DMS114 treated with DMSO at 0.1 percent for 48 hours (cell line): ENCODE measurements around the gene TRAPPC6A.

Experiments
- DNase-seq: peaks from one replicate; lab custom pipeline; 2025; ENCODE audit not compliant: unreplicated experiment; lab: John Stamatoyannopoulos, UW

TRAPPC6A gene

DNA sequence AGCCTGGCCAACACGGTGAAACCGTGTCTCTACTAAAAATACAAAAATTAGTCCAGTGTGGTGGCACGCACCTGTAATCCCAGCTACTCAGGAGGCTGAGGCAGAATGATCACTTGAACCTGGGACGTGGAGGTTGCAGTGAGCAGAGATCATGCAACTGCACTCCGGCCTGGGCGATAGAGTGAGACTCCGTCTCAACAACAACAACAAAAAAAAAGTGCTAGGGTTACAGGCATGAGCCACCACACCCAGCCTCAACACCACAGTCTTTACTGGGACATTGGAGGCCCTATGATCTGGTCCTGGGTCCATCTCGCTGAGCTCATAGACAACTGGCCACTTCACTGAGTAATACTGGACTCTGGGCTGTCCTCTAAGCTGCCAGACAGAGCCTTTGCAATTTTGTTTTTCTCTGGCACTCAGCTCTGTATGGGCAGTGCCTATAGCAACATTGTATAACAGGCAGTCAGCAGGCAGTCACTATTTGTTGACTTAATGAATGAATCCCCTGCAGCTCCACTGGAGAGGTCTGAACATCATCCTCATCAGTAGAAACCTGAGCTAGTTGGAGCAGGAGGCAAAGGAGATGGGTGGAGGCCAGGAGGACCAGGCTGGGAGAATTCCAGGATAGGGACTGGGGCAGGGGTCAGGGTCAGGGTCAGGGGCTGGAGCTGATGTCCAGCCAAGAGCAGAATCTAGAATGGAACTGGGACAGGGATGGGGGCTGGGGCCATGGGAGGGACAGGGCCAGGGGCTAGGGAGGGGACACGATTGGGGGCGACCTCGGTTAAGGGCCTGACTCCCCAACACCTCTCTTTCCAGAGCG is 8.7 kb upstream of the TRAPPC6A start:
- no peak for DNase-seq

DNA sequence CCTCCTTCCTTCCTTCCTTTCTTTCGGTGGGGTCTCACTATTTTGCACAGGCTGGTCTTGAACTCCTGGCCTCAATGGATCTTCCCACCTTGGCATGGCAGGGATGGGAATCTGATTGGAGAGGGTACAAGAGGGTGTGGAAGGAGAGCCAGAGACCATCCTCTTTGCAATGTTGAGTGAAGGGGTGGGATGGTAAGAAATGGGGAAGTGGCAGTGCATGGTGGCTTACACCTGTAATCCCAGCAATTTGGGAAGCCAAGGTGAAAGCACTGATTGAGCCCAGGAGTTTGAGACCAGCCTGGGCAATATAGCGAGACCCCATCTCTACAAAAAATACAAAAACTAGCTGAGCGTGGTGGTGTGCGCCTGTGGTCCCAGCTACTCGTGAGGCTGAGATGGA is 6.1 kb upstream of the TRAPPC6A start:
- no peak for DNase-seq

DNA sequence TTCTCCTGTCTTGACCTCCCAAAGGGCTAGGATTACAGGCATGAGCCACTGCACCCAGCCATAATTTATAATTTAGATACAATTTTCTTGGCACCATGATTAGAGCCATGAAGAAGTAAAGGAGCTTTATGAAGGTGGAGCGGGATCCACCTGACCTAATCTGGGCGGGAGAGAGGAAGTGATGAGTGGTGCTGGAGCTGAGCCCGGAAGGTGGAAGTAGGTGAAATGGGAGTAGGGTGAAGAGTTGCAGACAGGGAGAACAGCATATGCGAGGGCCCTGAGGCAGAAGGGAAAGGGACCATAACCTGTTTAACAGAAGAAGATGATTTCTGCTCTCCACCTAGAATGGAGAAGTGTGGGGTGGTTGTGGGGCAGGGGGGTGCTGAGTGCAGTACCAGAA is 4.7 kb upstream of the TRAPPC6A start:
- DNase-seq, result no peak

DNA sequence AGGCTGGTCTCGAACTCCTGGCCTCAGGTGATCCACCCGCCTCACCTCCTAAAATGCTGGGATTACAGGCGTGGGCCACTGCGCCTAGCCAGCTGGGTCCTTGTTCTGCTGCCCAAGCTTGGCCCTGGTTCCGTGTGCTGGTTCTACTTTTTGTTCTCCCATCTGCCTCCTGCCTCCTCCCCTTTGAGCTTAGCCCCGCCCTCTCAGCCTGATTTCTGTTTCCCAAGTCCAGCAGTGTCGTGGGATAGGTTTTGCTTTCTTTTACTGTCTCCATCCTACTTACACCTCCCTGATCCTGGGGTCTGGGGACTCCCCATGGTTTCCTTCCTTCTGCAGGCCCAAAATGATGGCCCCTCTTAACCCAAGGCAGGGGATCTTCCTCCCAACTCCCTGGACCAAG is 2.9 kb upstream of the TRAPPC6A start:
- DNase-seq, result no peak

DNA sequence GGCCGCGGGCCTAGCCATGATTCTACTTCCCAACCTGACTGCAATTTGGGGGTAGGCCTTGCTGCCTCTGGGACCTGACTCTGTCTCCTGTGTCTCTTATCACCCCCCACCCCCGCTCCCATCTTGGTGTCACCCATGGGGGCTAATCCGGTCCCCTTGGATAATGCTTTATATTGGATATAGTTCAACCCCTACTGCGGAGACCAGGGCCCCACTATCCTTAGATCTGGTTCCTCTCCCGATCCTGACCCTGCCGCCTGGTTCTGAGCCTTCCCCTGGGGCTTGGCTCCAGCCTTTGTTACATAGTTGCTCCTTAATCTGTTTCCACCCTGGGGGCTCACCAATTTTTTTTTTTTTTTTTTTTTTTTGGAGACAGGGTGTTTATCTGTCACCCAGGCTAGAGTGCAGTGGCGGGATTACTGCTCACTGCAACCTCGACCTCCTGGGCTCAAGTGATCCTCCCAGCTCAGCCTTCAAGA is 1.9 kb upstream of the TRAPPC6A start:
- no peak for DNase-seq

DNA sequence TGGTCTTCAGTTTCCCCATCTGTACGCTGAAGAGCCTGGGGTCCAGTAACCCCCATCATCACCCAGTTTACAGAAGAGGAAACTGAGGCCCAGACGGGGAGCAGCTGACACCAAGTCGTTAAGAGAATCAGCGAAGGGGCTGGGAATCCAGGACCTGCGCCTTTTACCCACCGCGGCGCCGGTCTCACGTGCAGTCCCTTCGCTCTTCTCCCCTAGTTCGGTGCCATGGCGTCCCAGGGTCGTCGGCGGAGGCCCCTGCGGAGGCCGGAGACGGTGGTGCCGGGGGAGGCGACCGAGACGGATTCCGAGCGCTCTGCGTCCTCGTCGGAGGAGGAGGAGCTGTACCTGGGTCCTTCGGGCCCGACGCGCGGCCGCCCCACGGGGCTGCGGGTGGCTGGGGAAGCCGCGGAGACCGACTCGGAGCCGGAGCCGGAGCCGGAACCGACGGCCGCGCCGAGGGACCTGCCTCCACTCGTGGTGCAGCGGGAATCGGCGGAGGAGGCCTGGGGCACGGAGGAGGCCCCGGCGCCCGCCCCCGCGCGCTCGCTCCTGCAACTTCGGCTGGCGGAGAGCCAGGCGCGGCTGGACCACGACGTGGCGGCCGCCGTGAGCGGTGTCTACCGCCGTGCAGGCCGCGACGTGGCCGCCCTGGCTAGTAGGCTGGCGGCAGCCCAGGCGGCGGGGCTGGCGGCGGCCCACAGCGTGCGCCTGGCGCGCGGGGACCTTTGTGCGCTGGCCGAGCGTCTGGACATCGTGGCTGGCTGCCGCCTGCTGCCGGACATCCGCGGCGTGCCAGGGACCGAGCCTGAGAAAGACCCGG is 1.2 kb upstream of the TRAPPC6A start:
- DNase-seq, result no peak

DNA sequence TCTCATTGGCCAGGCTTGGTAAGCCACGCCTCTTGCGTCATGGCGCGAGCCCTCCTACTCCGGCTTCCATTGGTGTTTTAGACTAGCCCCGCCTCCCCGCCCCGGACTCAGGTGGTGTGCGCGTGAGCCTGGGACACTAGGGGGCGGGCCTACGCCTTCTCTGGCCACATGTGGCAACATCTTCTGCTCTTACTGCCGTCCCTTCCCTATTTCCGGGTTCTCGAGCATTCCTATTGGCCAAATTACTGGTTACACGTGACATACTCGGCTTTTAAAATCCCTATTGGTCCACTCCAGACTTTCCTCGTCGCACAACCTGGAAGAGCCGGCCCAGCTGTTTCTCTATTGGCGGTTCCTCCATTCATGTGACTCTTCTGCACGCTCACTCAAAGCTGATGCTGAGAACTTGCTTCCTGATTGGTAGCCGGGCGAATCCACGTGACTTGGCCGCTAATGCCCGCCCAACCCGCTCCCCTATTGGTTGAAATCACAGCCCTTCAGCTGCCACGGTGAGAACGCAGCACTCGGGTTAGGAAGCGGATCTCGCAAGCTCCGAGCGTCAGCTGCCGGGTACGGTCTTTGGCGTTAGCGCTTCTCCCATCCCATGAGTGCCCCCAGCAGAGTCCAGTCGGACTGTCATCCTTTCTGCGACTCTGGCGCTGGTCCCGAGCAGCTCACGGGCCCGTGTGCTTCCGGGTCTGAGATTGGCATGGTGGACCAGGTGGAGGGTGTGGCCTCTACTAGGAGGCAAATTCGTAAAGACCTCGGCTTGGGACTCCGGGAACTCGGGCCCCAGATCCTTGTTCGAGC is 430 bp upstream of the TRAPPC6A start, which contains the start of gene BLOC1S3:
BLOC1S3 (plus strand) TSS at position 523 of the 810 bp plus-strand sequence. CDS start 513 bp downstream, outside the sequence.
- DNase-seq, result peak; percentile 99

DNA sequence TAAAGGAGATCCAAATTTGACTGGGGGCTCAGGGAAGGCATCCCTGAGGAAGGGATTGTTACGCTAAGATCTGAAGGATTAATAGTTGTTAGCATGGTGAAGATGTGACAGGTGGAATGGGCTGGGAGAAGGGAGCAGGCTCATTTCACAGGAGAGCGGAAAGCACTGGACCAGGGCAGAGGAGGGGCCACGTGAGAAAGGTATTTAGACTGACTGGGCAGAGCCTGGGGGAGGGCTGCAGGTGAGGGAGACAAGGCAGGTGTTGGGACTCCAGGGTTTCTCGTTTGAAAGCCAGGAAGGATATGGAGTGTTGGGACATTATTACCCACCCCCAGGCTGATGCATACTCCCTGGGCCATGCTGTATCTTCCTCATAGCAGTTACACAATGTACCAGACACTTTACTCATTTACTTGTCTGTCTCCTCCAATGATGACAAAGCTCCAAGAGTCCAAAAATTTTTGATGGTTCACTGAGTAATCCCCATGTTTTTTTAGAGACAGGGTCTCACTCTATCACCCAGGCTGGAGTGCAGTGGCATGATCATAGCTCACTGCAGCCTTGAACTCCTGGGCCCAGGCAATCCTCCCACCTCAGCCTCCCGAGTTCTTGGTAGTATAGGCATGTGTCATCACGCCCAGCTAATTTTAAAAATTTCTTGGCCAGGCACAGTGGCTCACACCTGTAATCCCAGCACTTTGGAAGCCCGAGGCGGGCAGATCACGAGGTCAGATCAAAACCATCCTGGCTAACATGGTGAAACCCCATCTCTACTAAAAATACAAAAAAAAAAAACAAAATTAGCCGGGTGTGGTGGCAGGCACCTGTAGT is 2.3 kb downstream of the TRAPPC6A start:
- no peak for DNase-seq

DNA sequence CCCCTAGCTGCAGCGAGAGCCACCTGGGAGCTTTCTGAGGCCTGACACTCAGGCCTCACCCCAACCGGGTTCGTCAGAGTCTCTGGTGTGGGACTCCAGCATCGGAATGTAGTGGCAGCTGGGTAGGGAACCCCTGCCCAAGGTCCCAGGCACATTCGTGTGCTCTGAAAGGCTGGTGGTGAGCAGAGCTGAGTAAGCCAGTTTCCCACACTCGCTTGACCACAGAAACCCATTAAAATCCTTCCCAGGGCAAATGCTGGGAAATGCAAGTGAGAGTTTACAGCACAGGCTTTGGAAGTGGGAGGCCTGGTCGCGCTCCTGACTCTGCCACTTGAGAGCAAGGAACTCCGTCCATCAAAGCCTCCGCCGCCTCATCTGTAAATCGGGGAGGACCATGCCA is 4.2 kb downstream of the TRAPPC6A start:
- DNase-seq, result no peak

DNA sequence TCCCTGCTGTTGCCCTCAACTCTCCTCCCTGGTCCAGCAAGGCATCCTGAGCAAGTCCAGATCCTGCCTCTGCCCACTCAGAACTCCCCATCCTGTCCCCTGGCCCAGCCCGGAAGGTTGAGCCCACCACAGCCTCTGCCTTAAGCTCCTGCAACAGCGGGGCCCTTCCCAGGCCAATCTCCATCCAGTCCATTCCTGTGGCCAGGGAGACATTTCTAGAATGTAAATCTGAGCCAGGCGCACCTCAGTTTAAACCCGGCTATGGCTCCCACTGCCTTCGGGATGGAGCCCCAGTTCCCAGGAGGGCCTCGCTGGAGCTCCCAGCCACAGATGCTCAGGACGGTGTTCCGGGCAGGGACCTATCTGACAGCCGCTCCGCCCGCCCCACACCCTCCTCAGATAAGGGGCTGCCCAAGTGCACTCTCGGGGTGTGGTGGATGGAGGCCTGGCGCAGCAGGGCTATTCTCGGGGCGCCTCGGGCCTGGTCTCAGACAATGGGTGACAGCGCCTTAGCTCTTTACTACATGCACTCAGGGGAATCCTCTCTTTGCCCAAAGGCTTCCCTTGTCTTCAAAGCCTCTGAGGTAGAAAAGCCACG is 5.3 kb downstream of the TRAPPC6A start:
- DNase-seq, result no peak

DNA sequence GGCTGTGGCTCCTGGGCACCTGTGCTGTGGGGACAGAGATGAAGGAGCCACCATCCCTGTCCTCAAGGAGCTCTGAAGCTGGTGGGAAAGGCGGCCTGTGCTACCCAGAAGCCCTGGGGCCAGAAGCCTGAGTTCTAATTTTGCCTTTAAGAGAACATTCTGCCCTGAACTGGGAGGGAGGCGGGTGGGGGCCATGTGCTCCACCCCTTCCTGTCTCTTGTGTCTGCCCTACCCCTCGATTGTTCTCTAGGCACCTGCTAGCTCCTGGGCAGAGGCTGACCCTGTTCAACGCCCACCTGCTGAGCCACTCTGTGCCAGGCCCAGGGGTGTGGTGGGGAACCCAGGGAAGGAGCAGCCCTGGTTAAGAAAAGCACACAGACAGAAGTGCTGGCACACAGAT is 5.9 kb downstream of the TRAPPC6A start:
- DNase-seq, result no peak

DNA sequence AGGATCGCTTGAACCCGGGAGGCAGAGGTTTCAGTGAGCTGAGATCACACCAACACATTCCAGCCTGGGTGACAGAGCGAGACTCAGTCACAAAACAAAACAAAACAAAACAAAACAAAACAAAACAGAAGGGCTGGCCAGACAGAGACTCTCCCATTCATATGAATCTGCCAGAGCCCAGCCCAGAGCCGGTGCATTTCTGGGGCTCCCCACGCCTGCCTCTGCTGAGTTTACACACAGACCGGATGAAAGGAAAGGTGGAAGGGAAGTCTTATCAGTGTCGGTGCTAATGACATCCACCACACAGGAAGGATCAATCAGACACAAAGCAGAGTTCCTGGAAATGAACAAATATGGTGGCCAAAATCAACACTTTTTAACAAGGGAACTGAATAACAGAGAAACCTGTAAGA is 6.8 kb downstream of the TRAPPC6A start:
- DNase-seq, result no peak

DNA sequence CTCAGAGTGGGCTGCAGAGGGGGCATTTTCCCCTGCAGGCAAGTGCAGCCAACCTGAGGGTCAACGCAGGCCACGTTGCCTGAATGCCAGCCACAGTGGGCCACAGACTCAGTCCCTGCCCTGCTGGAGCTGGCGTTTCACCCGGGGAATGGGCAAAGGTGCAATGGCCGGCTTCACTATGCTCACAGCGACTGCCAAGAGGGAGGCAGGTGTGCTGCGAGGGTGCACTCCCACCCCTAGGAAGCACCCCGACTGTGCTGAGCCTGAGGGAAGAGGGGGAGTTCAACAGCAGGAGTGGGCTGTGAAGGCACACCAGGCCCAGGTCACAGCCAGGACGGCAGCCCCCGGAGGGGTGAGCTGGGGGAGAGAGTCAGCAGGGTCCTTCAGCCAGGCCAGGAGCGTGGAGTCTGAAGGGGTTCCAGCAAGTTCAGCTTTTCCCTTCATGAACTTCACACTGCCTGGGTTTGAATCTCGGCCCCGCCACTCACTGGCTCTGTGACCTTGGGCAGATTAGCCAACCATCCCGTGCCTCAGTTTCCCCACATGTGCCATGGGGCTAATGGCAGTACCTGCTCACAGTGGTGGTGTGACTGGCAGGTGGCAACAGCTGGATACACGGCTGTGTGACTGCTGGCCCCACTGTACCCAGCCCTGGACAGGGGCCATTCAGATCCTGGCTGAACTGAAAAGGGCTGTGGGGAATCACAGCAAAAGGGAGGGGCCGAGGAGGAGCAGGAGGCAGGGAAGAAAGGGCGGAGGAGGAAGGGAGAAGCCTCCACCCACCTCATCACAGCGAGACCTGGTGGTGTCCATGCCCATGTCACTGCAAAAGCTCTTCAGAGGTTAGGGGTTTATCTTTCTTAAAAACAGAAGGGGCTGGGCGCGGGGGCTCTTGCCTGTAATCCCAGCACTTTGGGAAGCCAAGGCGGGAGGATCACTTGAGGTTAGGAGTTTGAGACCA is 7.6 kb downstream of the TRAPPC6A start:
- no peak for DNase-seq

DNA sequence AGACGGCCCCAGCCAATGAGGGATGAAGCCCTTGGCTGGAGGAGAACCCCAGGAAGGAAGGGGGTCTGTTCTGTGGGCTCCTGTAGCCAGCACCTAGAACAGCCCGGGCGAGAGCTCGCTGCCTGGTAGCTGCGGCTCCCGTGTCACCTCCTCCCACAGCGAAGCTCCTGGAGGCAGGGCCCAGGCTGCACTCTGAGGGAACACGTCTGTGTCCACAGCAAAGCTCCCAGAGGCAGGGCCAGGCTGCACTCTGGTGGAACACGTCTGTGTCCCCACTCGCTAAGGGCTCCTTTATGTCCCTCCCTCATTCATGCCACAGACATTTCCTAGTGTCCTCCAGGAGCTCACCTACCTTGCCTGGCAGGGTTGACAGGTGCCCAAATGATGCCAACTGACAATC is 8.4 kb downstream of the TRAPPC6A start:
- DNase-seq, result no peak

DNA sequence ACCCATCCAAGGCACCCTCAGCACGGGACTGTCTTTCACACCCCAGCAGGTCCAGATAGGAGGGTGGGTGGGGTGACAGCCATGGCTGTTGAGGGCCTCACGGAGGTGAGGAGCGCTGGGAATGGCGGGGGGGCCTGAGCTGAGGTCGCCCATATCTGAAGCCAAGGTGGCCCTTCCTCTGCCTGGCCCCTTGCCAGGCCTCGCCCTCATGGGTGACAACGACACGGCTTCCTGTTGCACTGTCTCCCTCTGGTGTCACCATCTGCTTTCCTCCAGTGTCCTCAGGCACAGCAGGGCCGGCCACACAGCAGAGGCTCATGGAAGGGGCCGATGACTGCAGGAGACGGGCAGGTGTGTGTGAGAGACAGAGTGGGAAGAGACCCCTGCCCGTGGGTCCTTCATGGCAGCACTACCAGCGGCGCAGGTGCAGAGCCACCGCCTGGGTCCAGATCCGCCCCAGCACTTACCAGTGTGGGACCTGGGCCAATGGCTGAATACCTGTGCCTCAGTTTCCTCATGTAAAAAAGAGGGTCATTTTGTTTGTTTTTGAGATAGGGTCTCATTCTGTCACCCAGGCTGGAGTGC is 9.2 kb downstream of the TRAPPC6A start:
- DNase-seq, result no peak

DNA sequence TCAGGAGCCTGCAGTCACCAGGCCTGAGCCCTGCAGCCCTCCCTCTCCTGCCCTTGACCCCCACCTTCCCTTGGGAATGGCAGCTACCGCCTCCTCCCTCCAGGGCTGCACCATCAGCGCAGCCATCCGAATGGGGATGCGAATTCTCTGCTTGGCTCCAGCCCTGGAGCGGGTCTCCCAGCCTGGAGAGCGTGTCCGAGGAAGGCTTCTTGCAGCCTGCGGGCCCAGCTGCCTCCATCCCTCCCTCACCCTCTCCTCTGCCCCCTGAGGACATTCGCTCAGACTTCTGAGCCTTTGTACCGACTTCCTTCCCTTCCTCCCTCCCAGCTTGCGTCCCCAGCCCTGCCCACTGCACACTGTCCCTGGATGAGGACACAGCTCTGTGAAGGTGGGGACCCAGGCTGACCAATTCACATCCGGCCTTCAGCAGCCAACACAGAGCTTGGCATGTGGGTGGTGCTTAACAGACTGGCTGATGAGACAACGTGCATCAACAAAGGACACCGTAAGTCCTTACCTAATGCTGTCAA is 11.2 kb downstream of the TRAPPC6A start:
- no peak for DNase-seq

DNA sequence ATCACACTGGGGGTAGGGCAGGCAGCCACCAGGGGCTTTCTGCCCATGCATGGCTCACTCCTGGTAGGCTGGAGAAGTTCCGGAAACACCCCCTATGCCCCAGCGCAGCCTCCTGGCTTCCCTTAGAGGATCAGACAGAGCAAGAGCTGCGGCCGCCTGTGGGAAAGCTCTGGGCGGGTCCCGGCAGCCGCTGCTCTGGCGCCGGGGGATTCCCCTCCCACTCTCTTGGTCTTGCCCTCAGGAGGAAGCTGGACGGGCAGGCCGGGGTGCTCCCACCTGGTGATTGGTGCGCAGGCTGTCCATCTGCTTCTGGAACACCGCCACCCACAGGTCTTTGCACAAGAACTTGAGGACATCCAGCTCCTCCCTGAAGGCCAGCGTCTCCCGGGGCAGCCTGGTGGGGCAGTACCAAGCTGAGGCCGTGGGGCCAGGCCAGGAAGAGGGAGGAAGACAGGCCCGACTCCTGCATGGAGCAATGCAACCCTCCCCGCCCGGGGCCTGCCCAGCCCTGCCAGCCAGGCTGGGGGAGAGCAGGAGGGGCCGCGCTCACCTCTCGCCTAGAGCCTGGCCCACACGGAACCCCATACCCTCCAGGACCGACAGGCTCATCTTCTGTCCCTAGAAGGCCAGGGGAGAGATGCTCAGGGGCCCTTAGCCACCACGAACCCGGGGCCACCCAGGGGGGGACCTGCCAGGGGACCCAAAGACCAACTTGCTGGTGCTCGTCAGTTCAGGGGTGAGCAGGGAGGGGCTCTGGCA is 13.3 kb downstream of the TRAPPC6A start:
- no peak for DNase-seq
